A172 (cell line): ENCODE results near the gene MPV17L2. TPM values are rescaled to one million over a fixed set of nuclear protein-coding genes. Genes with fewer than 3 reads are reported as not detected.

Experiments
- DNase-seq: peaks from one replicate; pipeline ENCODE4 v3.0.0-alpha.2; 2015; ENCODE audit warnings: low spot score
- total RNA-seq: library from RNA; depleted of rRNA; stranded (reverse); fragments of >200 nt; shearing (Covaris generic); gene quantifications from 2 replicates; pipeline ENCODE4 v1.2.3, GENCODE V29; 2014; rRNA removed

The MPV17L2 gene
- total RNA-seq, 1 experiment from 2014 or later, result 17.1 TPM

DNA sequence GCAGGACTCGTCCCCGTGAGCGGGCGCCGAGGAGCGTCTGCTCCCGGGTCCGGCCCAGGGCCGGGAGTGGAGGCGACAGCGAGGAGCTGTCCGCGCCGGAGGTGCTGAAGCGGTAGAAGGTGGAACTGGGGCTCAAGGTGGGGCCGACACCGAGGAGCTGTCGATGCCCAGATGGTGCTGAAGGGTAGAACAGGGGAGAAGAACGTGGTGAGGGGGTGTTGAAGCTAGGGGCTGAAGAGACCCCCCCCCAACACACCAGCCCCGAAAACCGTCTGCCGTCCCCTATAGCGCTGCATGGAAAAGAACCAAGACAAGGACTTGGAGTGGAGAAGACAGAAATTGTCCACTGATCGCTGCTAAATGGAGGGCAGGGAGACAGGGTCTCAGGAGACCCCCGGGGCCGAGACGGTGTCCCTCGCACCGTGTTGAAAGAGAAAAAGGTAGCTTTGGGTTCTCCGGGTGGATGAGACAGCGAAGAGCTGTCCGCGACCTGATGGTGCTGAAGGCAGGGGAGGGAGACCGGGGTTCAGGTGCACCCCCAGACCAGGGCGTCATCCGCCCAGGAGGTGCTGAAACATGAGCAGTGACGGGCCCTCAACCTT lies 40.3 kb downstream of the MPV17L2 start:
- DNase-seq, result no peak

DNA sequence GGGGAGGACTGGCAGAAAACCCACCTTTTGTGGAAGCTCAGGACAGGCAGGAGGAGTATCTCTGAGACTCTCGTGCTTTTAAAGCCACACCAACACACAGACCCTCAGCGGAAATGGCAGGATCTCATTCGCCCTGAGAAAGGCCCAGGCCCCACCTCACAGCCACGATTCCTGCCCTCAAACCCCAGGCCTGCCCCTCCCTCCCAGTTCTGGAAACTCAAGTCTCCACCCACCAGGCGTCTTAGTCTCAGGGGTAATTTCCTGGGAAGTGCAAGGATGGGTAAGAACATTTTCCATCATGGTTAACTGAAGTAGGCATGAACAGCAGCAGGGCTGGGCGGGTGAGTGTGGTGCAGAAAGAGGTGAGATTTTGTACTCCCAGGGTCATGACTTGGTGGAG lies 41.2 kb downstream of the MPV17L2 start:
- DNase-seq, result no peak

DNA sequence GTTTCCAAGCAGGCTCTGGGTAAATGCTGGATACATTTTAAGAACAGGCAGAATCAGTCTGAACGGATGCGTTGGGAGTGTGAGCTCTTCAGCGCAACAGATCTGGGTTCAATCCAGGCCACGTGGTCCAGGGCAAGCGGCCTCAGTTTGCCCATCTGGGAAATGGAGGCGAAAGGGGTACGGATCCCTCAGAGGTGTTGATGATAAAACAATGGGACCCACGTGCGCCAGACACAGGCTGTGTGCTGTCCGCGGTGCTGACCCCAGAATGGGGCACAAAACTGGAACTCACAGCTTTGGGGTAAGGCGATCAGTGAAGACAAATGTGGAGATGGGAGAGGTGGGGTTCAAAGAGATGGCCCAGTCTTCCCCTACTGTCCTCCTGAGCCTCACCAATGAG lies 46.3 kb downstream of the MPV17L2 start:
- no peak for DNase-seq

DNA sequence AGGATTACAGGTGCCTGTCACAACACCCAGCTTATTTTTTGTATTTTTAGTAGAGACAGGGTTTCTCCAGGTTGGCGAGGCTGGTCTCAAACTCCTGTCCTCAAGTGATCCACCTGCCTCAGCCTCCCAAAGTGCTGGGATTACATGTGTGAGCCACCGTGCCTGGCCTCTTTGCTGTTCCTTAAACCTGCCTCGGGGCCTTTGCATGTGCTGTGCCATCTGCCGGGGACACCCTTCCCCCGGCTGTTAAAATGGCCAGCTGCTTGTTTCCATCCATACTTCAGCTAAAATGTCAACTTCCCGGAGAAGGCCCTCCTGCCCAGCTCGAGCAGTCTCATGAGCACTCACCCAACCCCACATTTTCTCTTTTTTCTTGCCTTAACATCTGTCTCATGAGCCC lies 52.3 kb downstream of the MPV17L2 start:
- no peak for DNase-seq

Other genes with a start within 250 kb of the MPV17L2 start
- 0.14 TPM in 1 of 2 replicates, not detected in the other for gene KCNN1, start 226.1 kb upstream of the MPV17L2 start, total RNA-seq
- gene ARRDC2, start 185.0 kb upstream of the MPV17L2 start, total RNA-seq, result 7.4 and 12.2 TPM in 2 replicates
- 0.93 TPM in 1 of 2 replicates, not detected in the other for gene IL12RB1, start 106.3 kb upstream of the MPV17L2 start, total RNA-seq
- 2.7 and 3.0 TPM in 2 replicates for gene MAST3, start 95.4 kb upstream of the MPV17L2 start, total RNA-seq
- 32.3 and 43.2 TPM in 2 replicates for gene PIK3R2, start 40.1 kb upstream of the MPV17L2 start, total RNA-seq
- 28.2 and 40.5 TPM in 2 replicates for gene IFI30, start 19.4 kb upstream of the MPV17L2 start, total RNA-seq
- gene RAB3A, start 10.8 kb downstream of the MPV17L2 start, total RNA-seq, result 0.26 and 2.6 TPM in 2 replicates
- gene PDE4C, start 33.2 kb downstream of the MPV17L2 start, total RNA-seq, result 0.02 TPM in 1 of 2 replicates, not detected in the other
- 0.69 and 1.2 TPM in 2 replicates for gene IQCN, start 81.2 kb downstream of the MPV17L2 start, total RNA-seq
- gene JUND, start 88.4 kb downstream of the MPV17L2 start, total RNA-seq, result 91.3 and 129 TPM in 2 replicates
- 403 and 478 TPM in 2 replicates for gene LSM4, start 129.9 kb downstream of the MPV17L2 start, total RNA-seq
- gene PGPEP1, start 147.4 kb downstream of the MPV17L2 start, total RNA-seq, result 14.6 and 19.1 TPM in 2 replicates
- 89.8 and 93.9 TPM in 2 replicates for gene GDF15, start 192.9 kb downstream of the MPV17L2 start, total RNA-seq
- 0.07 TPM in 1 of 2 replicates, not detected in the other for gene LRRC25, start 204.4 kb downstream of the MPV17L2 start, total RNA-seq
- gene SSBP4, start 226.2 kb downstream of the MPV17L2 start, total RNA-seq, result 88.7 and 127 TPM in 2 replicates
- 0.72 and 0.98 TPM in 2 replicates for gene ISYNA1, start 244.9 kb downstream of the MPV17L2 start, total RNA-seq